Aorta (tissue), 5 donors: ENCODE measurements around the gene CAPN5. TPM values are rescaled to one million over a fixed set of nuclear protein-coding genes. Genes with fewer than 3 reads are reported as not detected.
A peak's percentile ranks its signal among the peaks of the same experiment; 100 is the strongest.

Experiments used
- ATAC-seq: fragments of 200-7000 bp; cut with Tn5 transposase; one replicate; pipeline ENCODE4 v1.9.1; 2022; ENCODE audit warnings: moderate library complexity; ENCODE audit not compliant: low FRiP score
- DNase-seq, 2 donors: peaks; one replicate each; pipeline ENCODE4 v3.0.0-alpha.2; 2020
- H3K27ac ChIP-seq, 2 donors: one replicate each; pipeline ENCODE4 v1.5.1; 2013; ENCODE audit warnings: low read length in 2 of 2, mild to moderate bottlenecking in 2 of 2, moderate library complexity in 2 of 2, control low read depth in 1 of 2, inconsistent platforms in 1 of 2, low read depth in 1 of 2
- H3K27me3 ChIP-seq, 2 donors: one replicate each; pipeline ENCODE4 v1.6.1; 2013; ENCODE audit warnings: control low read depth in 1 of 2, low read length in 1 of 2, mild to moderate bottlenecking in 1 of 2, moderate library complexity in 1 of 2; ENCODE audit not compliant: insufficient read depth in 2 of 2, control insufficient read depth in 1 of 2
- H3K36me3 ChIP-seq, 2 donors: one replicate each; pipeline ENCODE4 v1.6.1; 2013; ENCODE audit warnings: control low read depth in 1 of 2, low read length in 1 of 2, mild to moderate bottlenecking in 1 of 2; ENCODE audit not compliant: insufficient read depth in 2 of 2, control insufficient read depth in 1 of 2
- H3K4me1 ChIP-seq, 2 donors: one replicate each; pipeline ENCODE4 v1.6.1; 2013; ENCODE audit warnings: low read length in 2 of 2, control low read depth in 1 of 2, mild to moderate bottlenecking in 1 of 2, moderate library complexity in 1 of 2; ENCODE audit not compliant: insufficient read depth in 2 of 2, control insufficient read depth in 1 of 2
- H3K4me3 ChIP-seq, 2 donors: one replicate each; pipeline ENCODE4 v1.5.1; 2013; ENCODE audit warnings: low read length in 2 of 2, control low read depth in 1 of 2, mild to moderate bottlenecking in 1 of 2
- H3K9me3 ChIP-seq: one replicate; pipeline ENCODE4 v1.6.1; 2013; ENCODE audit warnings: mild to moderate bottlenecking, low read length; ENCODE audit not compliant: control insufficient read depth
- WGBS, 2 donors: extraction: QIAGEN DNeasy Blood & Tissue Kit; methylation state at CpG; one replicate each; pipeline ENCODE4 v1.1.7; 2013; 5-methylcytosine and 5-hydroxymethylcytosine counted together
- intact Hi-C, 2 donors: fragments of 100-400 bp; cut with DNase I; formaldehyde crosslinking; loops; one replicate each; pipeline versions ENCODE4 v1.14.2 to v1.15.0; 2022
- polyA plus RNA-seq, 2 donors: library from polyadenylated mRNA; stranded (reverse); fragments of 200-250 nt; gene quantifications; one replicate each; pipeline ENCODE4 v1.2.3, GENCODE V29; 2013
- total RNA-seq, 2 donors: library from RNA; stranded (reverse); fragmentation: NEBNext Ultra II Directional; extraction: Animal tissue kit (Norgen Biotek cat#: 25700); gene quantifications; one replicate each; pipeline ENCODE4 v1.2.1, GENCODE V29; 2021
- donor health status: healthy with polysubstance abuse.
- donor health status: Bipolar disorder and iron deficiency.
- donor health status: DM: no; HTN: no; CAD: no.
- donor health status: DM: no; HTN: no; CAD: no.
- donor health status: DM: yes; HTN: yes; CAD: no.

Gene CAPN5
- total and polyA plus RNA-seq, 4 donors = 6.9 to 22.4 (median 10.8) TPM

- Histone ChIP-seq H3K9me3 (no peaks in the 10 kb centered on the region), H3K27me3 (no peaks in the 10 kb centered on the region), H3K27ac (no peak overlapping the region), H3K36me3 (no peaks in the 10 kb centered on the region), H3K4me3 (no peak overlapping the region), H3K4me1 (no peaks in the 10 kb centered on the region)
- DNase-seq = peak in 1 of 2 donors; percentile 54
- 11 to 13% methylated on average over 96 to 109 of the region's 109 CpGs for WGBS, 2 donors
- ATAC-seq = peak; percentile 49
- intact Hi-C loops = no loop called here
These were observed 27.0 kb upstream of the CAPN5 start for GRCh38 chr11:77039491-77040400.

GRCh38 chr11:77040401-77040777, 26.4 kb upstream of the CAPN5 start:
- no peaks in the 10 kb centered on the region for H3K36me3 ChIP-seq
- no peaks in the 10 kb centered on the region for H3K27me3 ChIP-seq
- no peak overlapping the region for H3K27ac ChIP-seq
- no peak for ATAC-seq
- H3K9me3 ChIP-seq = no peaks in the 10 kb centered on the region
- WGBS, 2 donors = 67 to 74% methylated on average over 34 to 37 of the region's 37 CpGs
- no peaks in the 10 kb centered on the region for H3K4me1 ChIP-seq
- H3K4me3 ChIP-seq = no peak overlapping the region
- DNase-seq = peak in 1 of 2 donors; percentile 42
- intact Hi-C loops = no loop called here

- DNase-seq (no peak), ATAC-seq (no peak)
- H3K27me3 ChIP-seq = no peaks in the 10 kb centered on the region
These were observed 25.9 kb upstream of the CAPN5 start for GRCh38 chr11:77040889-77041288.

GRCh38 chr11:77042111-77042726, 24.6 kb upstream of the CAPN5 start:
- no peak overlapping the region for H3K27ac ChIP-seq
- no peak for ATAC-seq
- DNase-seq = no peak
- H3K4me3 ChIP-seq = no peak overlapping the region
- no peaks in the 10 kb centered on the region for H3K36me3 ChIP-seq
- H3K9me3 ChIP-seq = no peaks in the 10 kb centered on the region
- no peaks in the 10 kb centered on the region for H3K27me3 ChIP-seq
- intact Hi-C loops = no loop called here
- no peaks in the 10 kb centered on the region for H3K4me1 ChIP-seq
- 90 to 93% methylated on average over 13 of the region's 13 CpGs for WGBS, 2 donors

More at GRCh38 chr11:77040889-77041288, 25.9 kb upstream of the CAPN5 start:
- Histone ChIP-seq H3K4me3 (no peak overlapping the region), H3K4me1 (no peaks in the 10 kb centered on the region), H3K36me3 (no peaks in the 10 kb centered on the region), H3K27ac (no peak overlapping the region), H3K9me3 (no peaks in the 10 kb centered on the region)
- 91 to 94% methylated on average over 13 of the region's 13 CpGs for WGBS, 2 donors
- intact Hi-C loops = no loop called here

- H3K9me3 ChIP-seq = no peaks in the 10 kb centered on the region
- 72 to 88% methylated on average over 2 of the region's 2 CpGs for WGBS, 2 donors
- no peak overlapping the region for H3K27ac ChIP-seq
- ATAC-seq (no peak), DNase-seq (no peak)
- no peaks in the 10 kb centered on the region for H3K36me3 ChIP-seq
- intact Hi-C loops = no loop called here
- no peak overlapping the region for H3K4me3 ChIP-seq
- H3K4me1 ChIP-seq = no peaks in the 10 kb centered on the region
- no peaks in the 10 kb centered on the region for H3K27me3 ChIP-seq
These were observed 22.4 kb upstream of the CAPN5 start for GRCh38 chr11:77044356-77044755.

- no peak for ATAC-seq
- H3K36me3 ChIP-seq = no peaks in the 10 kb centered on the region
- H3K27me3 ChIP-seq = no peaks in the 10 kb centered on the region
- no peak for DNase-seq
- no peaks in the 10 kb centered on the region for H3K9me3 ChIP-seq
- no peak overlapping the region for H3K27ac ChIP-seq
- no peak overlapping the region for H3K4me3 ChIP-seq
- intact Hi-C loops = no loop called here
- no peaks in the 10 kb centered on the region for H3K4me1 ChIP-seq
- 92 to 96% methylated on average over 9 of the region's 9 CpGs for WGBS, 2 donors
These were observed 21.9 kb upstream of the CAPN5 start for GRCh38 chr11:77044886-77045285.

- no peak for DNase-seq
- no peaks in the 10 kb centered on the region for H3K27me3 ChIP-seq
- WGBS, 2 donors = 3 to 5% methylated on average over 39 of the region's 39 CpGs
- peak; percentile 54 for ATAC-seq
- H3K4me3 ChIP-seq = no peak overlapping the region
- H3K27ac ChIP-seq = no peak overlapping the region
- H3K9me3 ChIP-seq = no peaks in the 10 kb centered on the region
- no peaks in the 10 kb centered on the region for H3K4me1 ChIP-seq
- intact Hi-C loops = loop anchor here (2.0 kb wide), 1 partner anchor 143 kb away; no protein-coding TSS in a partner anchor
- H3K36me3 ChIP-seq = no peaks in the 10 kb centered on the region
These were observed 20.7 kb upstream of the CAPN5 start for GRCh38 chr11:77046060-77046501.

GRCh38 chr11:77047007-77047927, 19.5 kb upstream of the CAPN5 start:
- 10 to 11% methylated on average over 15 of the region's 15 CpGs for WGBS, 2 donors
- H3K4me1 ChIP-seq = no peaks in the 10 kb centered on the region
- ATAC-seq = peak; percentile 89
- intact Hi-C loops = loop anchor here (1.0 to 2.0 kb wide), 2 partner anchors 44 to 142 kb away; no protein-coding TSS in a partner anchor
- H3K27ac ChIP-seq = no peak overlapping the region
- H3K36me3 ChIP-seq = no peaks in the 10 kb centered on the region
- H3K9me3 ChIP-seq = no peaks in the 10 kb centered on the region
- DNase-seq = peak in 1 of 2 donors; percentile 78
- H3K27me3 ChIP-seq = no peaks in the 10 kb centered on the region
- H3K4me3 ChIP-seq = peak overlapping the region; percentile 34 to 54
